ENCODE measurements around the gene HHAT. TPM values are rescaled to one million over a fixed set of nuclear protein-coding genes. Genes with fewer than 3 reads are reported as not detected.

Gene HHAT
- total and polyA plus RNA-seq, 2 of the 13 experiments (the other 11 are each of a cell fraction or from before 2014, with no cell fraction given), result 2.6 to 4.9 TPM

DNA sequence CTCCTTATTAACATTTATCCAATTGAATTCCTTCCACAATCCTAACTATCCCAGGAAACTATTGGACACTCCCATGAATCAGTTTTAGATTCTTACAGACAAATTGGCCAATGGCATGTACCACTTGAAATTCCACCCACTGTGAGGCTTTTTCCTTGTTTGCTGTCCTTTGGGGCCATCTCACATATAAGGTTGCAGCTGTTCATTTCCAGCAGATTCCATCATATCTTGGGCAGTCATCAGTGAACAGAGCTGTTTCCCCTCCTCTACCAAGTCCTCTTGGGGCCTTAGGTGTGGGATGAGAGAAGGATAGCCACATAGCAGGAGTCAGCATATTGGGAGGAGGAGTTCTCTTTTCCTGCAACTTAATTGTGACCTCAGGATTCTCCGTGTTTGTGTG lies 109.1 kb downstream of the HHAT start:
- Histone ChIP-seq H3K4me3 (replicated peaks in 1 of 3; ENCODE audit: insufficient read depth in 1 of 3, low read depth in 2 of 3, low read length in 3 of 3) (no peak overlapping the region), H3K9ac (ENCODE audit: insufficient read depth, low read depth, low read length) (no peak overlapping the region), H3K27me3 (ENCODE audit: control insufficient read depth in 1 of 2, insufficient read depth in 2 of 2, low read length in 2 of 2) (no peaks in the 10 kb centered on the region), H3K36me3 (replicated peaks in 1 of 2; ENCODE audit: control insufficient read depth in 1 of 2, insufficient read depth in 2 of 2, low read length in 2 of 2) (no peaks in the 10 kb centered on the region), H4K20me1 (ENCODE audit: insufficient read depth, low read length) (no peaks in the 10 kb centered on the region), H3K79me2 (ENCODE audit: insufficient read depth, low read length) (no peaks in the 10 kb centered on the region), H2AFZ (ENCODE audit: low read length) (no peak overlapping the region), H3K4me1 (ENCODE audit: insufficient read depth, low read length) (no peaks in the 10 kb centered on the region), H3K4me2 (ENCODE audit: low read depth, low read length) (no peak overlapping the region), H3K27ac (ENCODE audit: extremely low read length, insufficient read depth, low read length) (no peak overlapping the region), H3K9me3 (ENCODE audit: low read length) (no peaks in the 10 kb centered on the region)
- BruUV-seq (replicated peaks), result no TSS peak
- FAIRE-seq, result no peak
- POLR2A ChIA-PET, result no interaction called here
- CTCF ChIA-PET (ENCODE audit: low intra/inter-chr PET ratio, low total read pairs), result no interaction called here
- ATAC-seq, result no peak
- intact Hi-C loops (cut with micrococcal nuclease; ENCODE audit: unreplicated experiment), result no loop called here
- DNase-seq (ENCODE audit: low spot score), result no peak
- in situ Hi-C loops (cut with HindIII; ENCODE audit: extremely low pct_ligation_motif_present, low pct_unique_long_range_greater_than_20kb), result no loop called here
- WGBS (ENCODE audit: low lambda C conversion rate), result 9% methylated on average over 1 of the region's 1 CpG
- TF ChIP-seq ARID4A (CRISPR knock-in tag; IDR thresholded peaks at IDR 0.05; ENCODE audit: borderline replicate concordance), result no peak
- TF ChIP-seq GTF2F1 (IDR thresholded peaks at IDR 0.05; ENCODE audit: low read length), result no peak
- TF ChIP-seq ZNF20 (CRISPR knock-in tag; IDR thresholded peaks at IDR 0.05), result no peak
- TF ChIP-seq PRDM15 (CRISPR knock-in tag; IDR thresholded peaks at IDR 0.05), result no peak
- no peak for TF ChIP-seq ETV5 (CRISPR knock-in tag; IDR thresholded peaks at IDR 0.05; ENCODE audit: borderline replicate concordance)
- TF ChIP-seq MYPOP (CRISPR knock-in tag; IDR thresholded peaks at IDR 0.05), result no peak
- no peak for TF ChIP-seq MXD1 (CRISPR knock-in tag; IDR thresholded peaks at IDR 0.05)
- no peak for TF ChIP-seq ZNF720 (CRISPR knock-in tag; IDR thresholded peaks at IDR 0.05)
- no peak for TF ChIP-seq HOXD1 (CRISPR knock-in tag; IDR thresholded peaks at IDR 0.05)
- no peak for TF ChIP-seq SRSF9 (IDR thresholded peaks at IDR 0.05; ENCODE audit: borderline replicate concordance, insufficient read depth, low read depth, low read length, poor library complexity, severe bottlenecking)
- no peak for TF ChIP-seq NR3C1 (CRISPR knock-in tag; IDR thresholded peaks at IDR 0.05)
- TF ChIP-seq, protein P1, sequence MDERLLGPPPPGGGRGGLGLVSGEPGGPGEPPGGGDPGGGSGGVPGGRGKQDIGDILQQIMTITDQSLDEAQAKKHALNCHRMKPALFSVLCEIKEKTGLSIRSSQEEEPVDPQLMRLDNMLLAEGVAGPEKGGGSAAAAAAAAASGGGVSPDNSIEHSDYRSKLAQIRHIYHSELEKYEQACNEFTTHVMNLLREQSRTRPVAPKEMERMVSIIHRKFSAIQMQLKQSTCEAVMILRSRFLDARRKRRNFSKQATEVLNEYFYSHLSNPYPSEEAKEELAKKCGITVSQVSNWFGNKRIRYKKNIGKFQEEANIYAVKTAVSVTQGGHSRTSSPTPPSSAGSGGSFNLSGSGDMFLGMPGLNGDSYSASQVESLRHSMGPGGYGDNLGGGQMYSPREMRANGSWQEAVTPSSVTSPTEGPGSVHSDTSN (CRISPR knock-in tag; IDR thresholded peaks at IDR 0.05), result no peak
- TF ChIP-seq TBP (CRISPR knock-in tag; IDR thresholded peaks at IDR 0.05), result no peak
- TF ChIP-seq, protein P2, sequence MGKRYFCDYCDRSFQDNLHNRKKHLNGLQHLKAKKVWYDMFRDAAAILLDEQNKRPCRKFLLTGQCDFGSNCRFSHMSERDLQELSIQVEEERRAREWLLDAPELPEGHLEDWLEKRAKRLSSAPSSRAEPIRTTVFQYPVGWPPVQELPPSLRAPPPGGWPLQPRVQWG (CRISPR knock-in tag; IDR thresholded peaks at IDR 0.05; ENCODE audit: borderline replicate concordance, low read depth), result no peak
